NB4 (cell line): ENCODE measurements around the gene KLHL2.

Source experiments
- DNase-seq: peaks from one replicate; pipeline ENCODE4 v3.0.0; 2010; ENCODE audit warnings: low read depth
- H3K4me3 ChIP-seq: one replicate; pipeline ENCODE4 v1.5.1; 2011; ENCODE audit warnings: mild to moderate bottlenecking, low read depth, low read length, moderate library complexity
- CTCF ChIP-seq: IDR thresholded peaks from one replicate; pipeline ENCODE4 v1.5.1; 2012; ENCODE audit warnings: low read depth, low read length
- MYC ChIP-seq: IDR thresholded peaks from 2 replicates; pipeline ENCODE4 v1.6.1; 2011; ENCODE audit warnings: low read depth, low read length
- POLR2A ChIP-seq: IDR thresholded peaks from 2 replicates; pipeline ENCODE4 v1.6.1; 2011; ENCODE audit warnings: mild to moderate bottlenecking; ENCODE audit not compliant: insufficient read length; ENCODE audit errors: extremely low read depth
- TF ChIP-seq, protein P1 (sequence below): IDR thresholded peaks from 2 replicates; pipeline ENCODE4 v1.6.1; 2011; ENCODE audit warnings: low read depth, low read length

KLHL2 gene

GRCh38 chr4:165312506-165312905 lies 105.1 kb downstream of the KLHL2 start:
- no peak for DNase-seq
- no peak for TF ChIP-seq POLR2A
- no peak for TF ChIP-seq MYC
- TF ChIP-seq CTCF, result no peak
- TF ChIP-seq, protein P1, sequence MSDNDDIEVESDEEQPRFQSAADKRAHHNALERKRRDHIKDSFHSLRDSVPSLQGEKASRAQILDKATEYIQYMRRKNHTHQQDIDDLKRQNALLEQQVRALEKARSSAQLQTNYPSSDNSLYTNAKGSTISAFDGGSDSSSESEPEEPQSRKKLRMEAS, result no peak
- no peak overlapping the region for H3K4me3 ChIP-seq

GRCh38 chr4:165319030-165319429 lies 111.7 kb downstream of the KLHL2 start:
- H3K4me3 ChIP-seq, result no peak overlapping the region
- DNase-seq, result no peak
- no peak for TF ChIP-seq POLR2A
- TF ChIP-seq MYC, result no peak
- TF ChIP-seq CTCF, result no peak
- TF ChIP-seq, protein P1, result no peak

GRCh38 chr4:165319509-165319908 lies 112.1 kb downstream of the KLHL2 start:
- no peak for DNase-seq
- TF ChIP-seq POLR2A, result no peak
- TF ChIP-seq, protein P1, result no peak
- no peak for TF ChIP-seq CTCF
- TF ChIP-seq MYC, result no peak
- no peak overlapping the region for H3K4me3 ChIP-seq

- H3K4me3 ChIP-seq, result no peak overlapping the region
- TF ChIP-seq, protein P1, result no peak
- no peak for TF ChIP-seq MYC
- no peak for TF ChIP-seq POLR2A
- TF ChIP-seq CTCF, result no peak
- no peak for DNase-seq
Observed at GRCh38 chr4:165324236-165324917, 117.0 kb downstream of the KLHL2 start.

GRCh38 chr4:165324918-165325304 lies 117.5 kb downstream of the KLHL2 start:
- TF ChIP-seq MYC (no peak), CTCF (no peak), POLR2A (no peak)
- TF ChIP-seq, protein P1, result no peak
- H3K4me3 ChIP-seq, result no peak overlapping the region
- DNase-seq, result no peak
